GM19238 (cell line): ENCODE results near the gene LAIR1.
"Not testable (repeated sequence)": the region's sequence is repeated elsewhere in the genome, so short reads cannot be mapped to it uniquely, and the experiment has no call there.

Experiments used
- DNase-seq: peaks from one replicate; pipeline ENCODE4 v3.0.0; 2011; ENCODE audit warnings: low spot score; ENCODE audit not compliant: insufficient read length

Gene LAIR1

DNA sequence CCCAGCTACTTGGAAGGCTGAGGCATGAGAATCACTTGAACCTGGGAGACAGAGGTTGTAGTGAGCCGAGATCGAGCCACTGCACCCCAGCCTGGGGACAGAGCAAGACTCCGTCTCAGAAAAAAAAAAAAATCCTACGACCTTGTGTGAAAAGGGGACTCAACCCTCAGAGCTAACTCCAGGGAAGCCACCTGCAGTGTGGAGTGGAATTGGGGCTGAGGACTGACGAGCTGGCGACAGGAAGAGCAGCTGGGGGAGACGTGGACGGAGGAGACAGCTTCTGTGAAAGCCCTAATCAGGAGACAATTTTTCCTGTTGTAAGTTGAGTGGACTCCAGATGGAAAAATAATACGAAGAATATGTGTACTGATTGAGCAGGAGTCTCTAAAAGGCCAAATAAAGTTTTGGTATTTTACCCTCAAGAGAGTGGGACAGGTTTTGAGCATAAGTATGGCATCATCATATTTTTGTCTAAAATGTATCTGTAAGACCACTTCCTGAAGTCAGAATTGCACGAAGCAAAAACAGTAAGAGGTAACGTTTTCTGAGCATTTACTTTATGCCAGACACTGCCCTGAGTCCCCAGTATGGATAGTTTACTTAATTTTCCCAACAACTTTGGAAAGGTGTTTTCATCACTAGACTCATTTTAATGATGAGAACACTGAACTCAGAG, 12.0 kb upstream of the LAIR1 start:
- DNase-seq: no peak

DNA sequence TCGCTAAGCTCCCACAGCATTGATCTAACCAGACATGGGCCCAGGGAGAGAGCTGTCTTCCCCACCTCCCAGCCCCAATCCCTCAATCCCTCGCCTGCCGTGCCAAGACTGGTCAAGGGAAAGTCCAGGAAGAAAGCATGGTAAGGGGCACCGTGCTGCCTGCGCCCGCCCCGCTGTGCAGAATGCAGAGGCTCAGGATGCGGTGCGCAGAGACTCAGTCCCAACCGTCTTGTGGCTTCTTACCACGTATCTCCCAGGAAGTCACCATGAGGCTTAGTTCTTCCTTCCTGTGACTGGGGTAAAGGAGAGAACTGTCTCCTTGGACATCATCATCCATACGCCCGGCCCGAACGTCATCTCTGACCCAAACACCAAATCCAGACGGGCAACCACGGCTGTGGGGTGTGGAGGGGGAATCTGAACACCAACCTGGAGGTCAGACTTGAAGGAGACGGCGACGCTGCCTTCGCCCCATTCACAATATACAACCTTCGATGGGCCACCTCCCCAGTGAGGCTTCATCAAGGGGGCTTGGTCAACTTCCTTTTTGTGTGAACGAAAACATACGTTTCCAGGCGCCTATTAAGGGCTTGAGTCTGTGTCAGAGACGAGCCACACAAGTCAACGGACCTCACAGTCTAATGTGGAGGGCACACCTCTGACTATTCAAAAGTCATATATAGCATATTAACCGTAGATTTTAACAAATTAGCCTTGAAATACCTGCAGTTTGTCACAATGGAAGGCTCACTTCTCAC, 10.6 kb upstream of the LAIR1 start:
- not testable (repeated sequence) for DNase-seq

DNA sequence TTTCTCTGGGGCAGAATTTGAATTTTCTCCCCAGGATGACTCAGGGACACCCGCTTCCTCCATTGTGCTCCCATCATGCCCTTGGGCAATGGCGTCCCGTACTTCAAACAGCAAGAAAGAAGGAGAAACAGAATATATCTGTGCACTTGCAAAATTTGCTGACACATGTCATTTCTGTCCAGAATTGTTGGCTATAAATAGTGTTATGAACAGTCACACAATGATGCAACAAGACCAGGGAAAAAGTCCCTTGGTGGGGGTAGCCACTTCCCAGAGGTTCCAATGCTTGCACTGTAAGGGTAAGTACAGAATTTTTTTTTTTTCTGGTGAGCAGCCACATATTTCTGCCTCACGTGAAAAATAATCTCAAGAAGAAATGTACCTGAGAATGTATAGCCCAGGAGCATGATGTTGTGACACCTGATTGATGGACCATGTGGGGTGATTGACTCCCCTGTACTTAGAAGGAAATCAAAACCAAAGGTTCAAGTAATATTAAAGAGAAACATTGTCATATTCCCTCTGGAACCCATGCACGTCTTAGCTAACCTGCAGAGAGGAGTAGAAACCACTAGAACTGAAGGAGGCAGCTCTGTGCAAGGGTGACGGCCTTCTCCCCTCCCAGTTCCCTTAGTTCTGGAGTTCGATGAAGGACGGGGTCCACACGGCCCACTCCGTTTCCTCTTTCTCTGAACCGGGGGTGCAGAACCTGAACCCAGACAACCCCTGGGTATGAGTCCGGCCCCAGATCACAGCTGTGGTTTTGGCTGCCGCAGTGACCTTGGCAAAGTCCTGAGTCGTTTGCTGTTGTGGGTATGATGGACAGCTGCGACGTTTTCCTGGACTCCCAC, 9.3 kb upstream of the LAIR1 start:
- DNase-seq: no peak

DNA sequence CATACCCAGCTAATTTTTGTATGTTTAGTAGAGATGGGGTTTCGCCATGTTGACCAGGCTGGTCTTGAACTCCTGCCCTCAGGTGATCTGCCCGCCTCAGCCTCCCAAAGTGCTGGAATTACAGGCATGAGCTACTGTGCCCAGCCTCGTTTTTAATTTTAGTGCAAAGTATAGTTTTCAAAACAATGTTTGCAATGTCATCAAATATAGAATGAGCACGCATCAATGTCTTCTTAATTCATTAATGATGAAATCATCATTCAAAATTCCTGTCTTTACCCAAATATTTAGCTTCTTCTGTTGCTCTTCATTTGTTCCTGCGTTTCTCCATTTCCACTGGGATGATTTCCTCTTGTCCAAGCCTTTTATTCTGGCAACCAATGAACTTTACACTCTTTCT, 6.7 kb upstream of the LAIR1 start:
- DNase-seq: not testable (repeated sequence)

DNA sequence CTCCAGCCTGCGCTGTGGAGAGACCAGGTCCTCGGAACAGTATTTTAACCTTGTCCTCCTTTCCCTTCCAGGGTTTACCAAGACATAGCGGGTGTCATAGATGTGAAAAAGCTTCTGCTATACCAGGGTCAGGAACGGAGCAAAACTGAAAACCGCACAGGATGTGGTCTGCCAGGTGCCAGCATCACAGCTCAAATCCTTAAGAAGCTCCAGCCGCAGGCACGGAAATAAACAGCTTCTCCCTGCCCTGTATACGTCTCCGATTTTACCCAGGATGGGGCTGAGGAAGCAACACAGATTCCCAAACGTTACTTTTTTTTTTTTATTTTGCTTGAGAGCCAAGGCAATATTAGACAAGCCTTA, 5.7 kb upstream of the LAIR1 start:
- DNase-seq: not testable (repeated sequence)

DNA sequence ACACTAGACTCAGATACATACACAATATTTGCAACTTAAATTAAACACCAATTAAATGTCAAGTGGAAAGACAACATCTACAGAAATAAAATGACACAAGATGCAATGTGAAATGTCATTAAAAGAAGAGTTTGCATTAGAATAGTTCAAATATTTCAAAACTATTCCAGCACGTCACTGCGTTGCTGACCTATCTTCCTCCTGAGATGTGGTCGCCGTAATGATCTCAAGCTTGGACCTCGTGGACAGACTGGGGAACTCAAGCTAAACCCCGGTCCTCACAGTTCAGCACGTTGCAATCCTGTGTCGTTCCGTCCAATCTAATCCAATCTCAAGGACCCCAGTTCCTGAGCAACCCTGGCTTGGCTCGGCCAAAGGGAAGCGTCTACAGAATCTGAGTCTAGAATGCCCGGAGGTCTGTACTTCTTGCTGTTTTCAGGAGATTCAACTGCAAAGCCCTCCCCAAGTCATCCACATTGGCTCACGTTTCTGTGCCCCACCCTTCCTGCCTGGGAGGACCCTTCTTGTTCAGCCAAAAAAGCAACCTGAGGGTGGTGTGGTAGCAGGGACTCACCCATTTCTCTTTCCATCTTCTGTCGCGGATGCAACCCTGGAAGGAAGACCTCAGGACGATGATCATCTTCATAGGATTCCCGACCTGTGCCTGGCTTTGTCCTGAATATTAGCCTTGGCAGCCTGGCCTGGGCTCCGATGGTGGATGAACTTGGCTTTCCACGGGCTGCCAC, 5.1 kb upstream of the LAIR1 start:
- DNase-seq: not testable (repeated sequence)

DNA sequence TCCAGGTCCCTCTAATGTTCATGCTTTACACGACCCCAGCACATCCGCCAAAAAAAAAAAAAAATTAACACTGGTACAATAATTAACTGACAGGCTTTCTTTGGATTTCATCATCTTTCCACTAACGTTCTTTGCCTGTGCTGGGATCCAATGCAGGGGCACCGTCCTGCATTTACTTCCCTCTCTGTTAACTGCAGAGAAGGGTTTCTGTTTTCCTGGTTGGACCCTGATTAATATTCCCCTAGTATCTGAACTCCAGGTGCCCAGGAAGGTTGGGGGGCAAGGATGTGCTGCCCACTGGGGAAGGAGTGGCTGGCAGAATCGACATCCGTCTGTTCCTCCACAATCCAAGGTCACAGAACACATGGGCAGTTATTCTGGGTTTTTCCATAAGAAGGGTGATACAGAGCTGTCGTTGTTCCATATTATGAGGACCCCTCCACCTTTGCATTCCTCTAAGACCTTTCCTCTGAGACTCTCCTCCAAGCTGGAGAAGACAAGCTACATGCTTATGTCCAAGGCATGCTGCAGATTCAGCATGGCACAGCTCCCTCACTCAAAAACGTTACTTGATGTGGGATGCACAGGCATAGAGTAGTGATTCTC, 4.5 kb upstream of the LAIR1 start:
- no peak for DNase-seq

DNA sequence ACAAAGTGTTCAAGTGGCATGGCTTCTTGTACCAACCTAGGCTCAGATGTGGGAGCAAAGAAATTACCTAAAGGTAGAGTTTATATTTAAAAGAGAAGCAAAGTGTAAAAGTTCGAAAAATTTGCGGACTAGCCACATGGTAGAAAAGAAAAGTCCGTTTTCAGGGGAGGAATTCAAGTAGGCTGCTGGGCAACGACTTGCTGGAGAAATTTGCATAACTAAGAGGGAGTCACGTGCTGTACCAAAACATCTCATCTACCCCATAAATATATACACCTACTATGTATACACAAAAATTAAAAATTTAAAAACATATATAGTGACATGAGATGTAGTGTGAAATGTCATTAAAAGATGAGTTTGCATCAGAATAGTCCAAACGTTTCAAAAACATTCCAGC, 2.1 kb upstream of the LAIR1 start:
- no peak for DNase-seq

DNA sequence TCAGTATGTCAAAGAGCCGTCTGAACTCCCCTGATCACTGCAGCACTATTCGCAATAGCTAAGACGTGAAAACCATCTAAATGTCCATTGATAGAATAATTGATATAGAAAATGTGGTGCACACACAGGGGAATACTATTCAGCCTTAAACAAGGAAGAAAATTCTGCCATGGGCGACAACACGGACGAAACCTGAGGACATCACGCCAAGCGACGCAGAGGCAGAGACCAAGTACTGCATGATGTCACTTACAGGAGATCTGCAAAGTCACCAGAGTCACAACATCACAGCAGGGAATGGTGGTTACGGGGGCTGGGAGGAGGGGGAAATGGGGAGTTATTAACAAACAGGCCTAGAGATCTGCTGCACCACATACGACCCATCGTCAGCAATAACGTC, 1.1 kb upstream of the LAIR1 start:
- not testable (repeated sequence) for DNase-seq

DNA sequence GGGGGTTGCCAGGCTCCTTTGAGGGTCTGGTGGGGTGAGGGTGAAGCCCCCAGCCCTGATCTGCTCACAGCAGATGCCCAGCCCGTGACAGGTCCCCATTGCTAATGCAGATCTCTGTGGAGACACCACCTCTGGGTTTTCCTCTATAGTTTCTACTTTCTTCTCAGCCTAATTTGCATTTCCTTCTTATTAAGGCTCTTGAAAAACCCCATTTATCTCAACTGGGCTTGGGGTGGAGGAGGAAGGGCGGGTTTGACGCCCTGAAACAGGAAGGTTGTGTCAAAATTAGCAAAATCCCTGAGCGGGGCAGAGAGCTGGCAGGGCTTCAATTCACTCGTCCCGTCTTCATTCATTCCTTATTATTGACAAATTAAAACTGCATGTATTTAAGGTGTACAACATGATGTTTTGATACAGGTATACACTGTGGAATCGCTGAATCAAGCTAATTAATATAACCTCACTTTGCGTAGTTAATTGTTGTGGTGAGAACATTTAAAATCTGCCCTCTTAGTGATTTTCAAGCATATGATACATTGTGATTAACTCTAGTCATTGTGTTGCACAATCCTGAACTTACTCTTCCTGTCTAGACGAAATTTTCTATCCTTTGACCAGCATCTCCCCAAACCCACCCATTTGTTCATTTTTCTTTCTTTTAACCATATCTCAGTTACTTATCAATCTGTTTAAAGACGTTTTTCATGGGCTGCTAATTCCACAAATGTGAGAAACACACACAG, 2.9 kb downstream of the LAIR1 start:
- DNase-seq: not testable (repeated sequence)

DNA sequence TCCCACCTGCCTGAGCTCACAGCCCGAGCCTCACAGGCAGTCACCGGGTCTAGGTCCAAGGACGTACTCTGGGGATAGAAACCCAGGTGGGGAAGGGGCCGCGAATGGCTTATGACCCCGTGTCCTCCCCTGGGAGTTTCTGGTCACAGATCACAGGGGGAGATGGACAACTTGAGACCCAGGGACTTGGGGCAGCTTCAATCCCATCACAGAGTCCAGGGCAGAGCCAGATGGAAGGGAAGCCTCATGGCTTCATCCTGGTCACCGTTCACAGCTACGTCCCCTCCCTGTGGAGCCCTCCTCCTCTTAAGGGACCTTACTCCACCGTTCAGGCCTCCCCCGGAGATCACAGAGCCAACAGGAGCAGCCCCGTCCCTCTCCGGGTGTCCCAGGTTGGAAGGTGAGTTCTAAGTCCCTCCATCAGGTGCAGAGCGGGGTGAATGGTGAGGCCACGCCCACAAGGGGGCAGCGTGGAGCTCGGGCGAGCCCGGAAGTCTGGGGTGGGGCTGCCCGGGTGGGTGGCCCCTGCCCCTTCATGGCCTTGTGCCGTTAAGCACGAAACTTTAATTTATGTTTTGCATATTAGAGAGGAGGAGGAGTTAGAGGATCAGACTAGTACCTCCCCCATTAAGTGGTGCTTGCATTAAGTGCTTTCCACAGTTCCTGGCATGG, 5.4 kb downstream of the LAIR1 start:
- not testable (repeated sequence) for DNase-seq

DNA sequence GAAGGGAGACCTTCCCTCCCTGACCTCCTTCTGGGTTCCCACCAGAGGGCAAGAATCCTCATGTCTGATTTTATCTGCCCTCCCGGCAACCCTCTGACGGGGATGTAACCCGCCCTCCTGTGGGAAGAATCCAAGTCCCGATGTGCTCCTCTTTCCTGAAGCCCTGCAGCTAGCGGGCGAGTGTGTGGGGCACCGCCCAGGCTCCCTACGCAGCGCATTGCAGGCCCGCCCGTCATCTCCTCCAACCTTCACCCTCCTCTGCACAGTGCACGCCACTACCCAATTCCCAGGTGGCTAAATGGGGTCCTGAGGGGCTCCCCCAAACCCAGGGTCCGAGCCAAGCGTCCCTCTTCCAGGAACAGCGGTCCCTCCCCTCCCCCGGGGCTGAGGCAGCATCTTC, 7.3 kb downstream of the LAIR1 start:
- no peak for DNase-seq

DNA sequence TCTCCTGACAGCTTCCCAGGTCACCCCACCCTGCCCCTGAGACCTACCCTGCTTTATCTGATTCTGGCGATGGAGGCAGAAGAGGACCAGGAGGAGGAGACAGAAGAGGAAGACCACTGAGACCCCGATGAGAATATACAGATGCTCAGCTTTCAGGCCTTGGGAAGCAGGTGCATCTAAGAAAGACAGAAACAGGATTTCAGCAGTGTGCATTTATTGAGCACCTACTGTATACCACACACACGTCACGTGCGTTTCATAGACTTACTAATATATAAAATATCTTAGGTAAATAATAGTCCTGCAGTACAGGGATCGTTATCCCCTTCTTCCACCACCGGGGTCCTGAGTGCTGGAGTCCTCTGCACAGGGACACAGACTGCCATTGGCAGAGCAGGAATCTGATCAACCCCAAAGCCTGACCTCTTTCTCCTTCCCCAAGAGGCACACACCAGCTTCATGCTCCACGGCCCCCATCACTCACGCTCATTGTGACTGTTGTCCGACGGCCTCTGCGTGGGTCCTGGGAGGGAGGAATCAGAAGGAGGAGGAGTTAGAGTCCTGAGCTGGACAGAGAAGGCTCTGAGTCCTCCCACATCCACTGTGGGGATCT, 8.2 kb downstream of the LAIR1 start:
- no peak for DNase-seq

DNA sequence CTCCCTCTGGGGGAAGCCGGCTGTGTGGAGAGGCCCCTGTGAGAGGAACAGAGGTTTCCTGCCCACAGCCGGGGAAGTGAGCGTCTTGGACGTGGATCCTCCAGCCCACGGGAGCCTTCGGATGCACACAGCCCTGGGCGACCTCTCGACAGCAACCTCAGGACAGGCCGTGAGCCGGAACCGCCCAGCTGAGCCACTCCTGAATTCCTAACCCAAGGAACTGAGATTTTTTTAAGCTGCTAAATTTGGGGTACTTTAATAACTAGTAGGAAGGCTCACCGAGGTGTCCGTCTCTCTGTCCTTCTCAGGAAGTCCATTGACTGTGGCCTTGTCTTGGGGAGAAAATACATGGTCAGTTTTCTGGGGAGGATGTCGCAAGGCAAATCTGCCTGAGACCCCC, 9.1 kb downstream of the LAIR1 start:
- no peak for DNase-seq

DNA sequence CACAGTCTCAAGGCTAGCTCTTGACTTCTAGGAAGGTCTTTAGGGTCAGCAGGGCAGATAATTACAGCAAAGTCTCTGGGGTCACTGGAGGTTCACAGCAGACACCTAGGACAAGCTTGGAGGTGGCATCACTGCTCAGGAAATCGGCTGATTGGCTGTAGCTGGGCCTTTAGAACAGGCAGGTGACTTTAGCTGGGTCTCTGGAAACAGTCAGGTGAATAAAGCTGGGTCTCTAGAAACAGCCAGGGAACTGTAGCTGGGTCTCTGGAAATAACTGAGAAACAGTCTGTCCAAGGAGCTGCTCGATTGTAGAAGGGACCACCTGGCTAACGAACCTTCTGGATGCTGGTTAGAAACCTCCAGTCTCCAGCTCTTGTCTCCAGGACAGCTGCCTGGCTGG, 10.0 kb downstream of the LAIR1 start:
- DNase-seq: no peak

DNA sequence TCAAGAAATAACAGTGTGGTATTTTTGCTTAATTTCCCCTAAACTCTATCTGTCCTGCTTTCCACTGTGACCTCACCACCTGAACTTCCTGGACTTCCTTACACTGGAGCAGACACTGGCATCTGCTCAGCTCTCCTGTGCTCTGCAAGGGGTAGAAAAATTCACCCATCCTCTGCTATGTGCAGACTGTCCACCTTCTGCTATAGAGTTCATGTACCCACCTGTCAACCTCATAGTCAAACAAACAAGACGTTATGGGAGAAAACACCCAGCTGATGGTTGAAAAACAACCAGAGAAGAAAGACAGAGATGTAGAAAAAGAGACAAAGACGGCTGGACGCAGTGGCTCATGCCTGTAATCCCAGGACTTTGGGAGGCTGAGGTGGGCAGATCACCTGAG, 12.2 kb downstream of the LAIR1 start:
- no peak for DNase-seq

DNA sequence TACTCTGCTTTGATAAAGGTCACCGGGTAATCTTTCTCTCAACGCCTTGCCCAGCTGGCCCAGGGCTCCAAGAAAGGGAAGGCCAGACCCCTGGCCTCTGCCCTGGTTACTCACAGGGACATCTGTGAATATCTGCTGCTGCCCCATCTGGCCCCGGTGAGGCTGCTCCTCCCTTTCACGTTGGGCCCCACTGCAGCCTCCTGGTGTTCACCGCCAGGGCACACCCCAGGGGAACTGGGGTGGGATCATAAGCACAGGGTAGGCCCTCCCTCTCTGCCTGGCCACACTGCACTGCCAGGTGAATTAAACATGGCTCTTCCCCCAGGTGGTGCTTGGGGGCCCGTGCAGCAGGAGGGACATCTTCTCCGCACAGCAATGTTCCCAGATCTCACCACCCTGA, 12.7 kb downstream of the LAIR1 start:
- no peak for DNase-seq

DNA sequence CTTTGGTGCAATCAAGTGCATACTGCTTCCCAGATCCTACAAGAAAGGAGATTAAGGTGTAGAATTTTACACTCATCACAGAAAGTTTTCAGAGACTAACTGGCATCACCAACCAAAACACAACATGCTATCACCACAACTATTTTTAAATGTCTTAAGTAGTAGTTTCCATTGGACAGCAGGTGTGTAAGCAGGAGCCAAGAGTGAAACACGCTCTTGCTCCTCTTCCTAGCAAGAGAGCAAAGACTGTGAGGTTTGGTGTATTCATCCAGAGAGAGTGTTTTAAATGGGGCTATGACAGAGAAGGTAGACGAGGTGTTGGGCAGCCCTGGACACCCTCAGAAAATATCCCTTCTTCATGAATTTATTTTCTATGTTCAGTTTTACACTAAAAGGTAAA, 13.3 kb downstream of the LAIR1 start:
- no peak for DNase-seq

DNA sequence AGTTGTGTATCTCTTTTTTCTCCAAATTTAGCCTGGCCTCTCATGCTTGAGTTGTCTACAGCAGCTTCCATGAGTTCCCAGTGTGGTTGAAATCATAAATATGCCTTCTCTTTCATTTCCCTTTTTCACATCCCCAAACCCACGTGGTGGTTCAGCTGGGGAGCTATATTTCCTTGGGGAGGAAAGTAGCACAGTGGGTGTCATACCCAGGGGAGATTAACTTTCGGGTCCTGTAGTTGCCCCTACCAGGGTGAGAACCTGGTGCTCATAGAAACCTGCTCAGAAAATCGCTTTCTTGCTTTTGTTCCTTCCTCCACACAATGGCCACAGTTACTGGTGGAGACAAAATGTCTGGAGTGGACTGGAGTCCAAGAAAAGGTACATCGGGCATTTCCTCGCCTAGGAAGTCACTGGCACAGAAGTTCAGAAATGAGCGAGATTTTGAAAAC, 18.8 kb downstream of the LAIR1 start:
- no peak for DNase-seq
